ENCODE results near the gene TMEM174.

- TF ChIP-seq, protein P1, sequence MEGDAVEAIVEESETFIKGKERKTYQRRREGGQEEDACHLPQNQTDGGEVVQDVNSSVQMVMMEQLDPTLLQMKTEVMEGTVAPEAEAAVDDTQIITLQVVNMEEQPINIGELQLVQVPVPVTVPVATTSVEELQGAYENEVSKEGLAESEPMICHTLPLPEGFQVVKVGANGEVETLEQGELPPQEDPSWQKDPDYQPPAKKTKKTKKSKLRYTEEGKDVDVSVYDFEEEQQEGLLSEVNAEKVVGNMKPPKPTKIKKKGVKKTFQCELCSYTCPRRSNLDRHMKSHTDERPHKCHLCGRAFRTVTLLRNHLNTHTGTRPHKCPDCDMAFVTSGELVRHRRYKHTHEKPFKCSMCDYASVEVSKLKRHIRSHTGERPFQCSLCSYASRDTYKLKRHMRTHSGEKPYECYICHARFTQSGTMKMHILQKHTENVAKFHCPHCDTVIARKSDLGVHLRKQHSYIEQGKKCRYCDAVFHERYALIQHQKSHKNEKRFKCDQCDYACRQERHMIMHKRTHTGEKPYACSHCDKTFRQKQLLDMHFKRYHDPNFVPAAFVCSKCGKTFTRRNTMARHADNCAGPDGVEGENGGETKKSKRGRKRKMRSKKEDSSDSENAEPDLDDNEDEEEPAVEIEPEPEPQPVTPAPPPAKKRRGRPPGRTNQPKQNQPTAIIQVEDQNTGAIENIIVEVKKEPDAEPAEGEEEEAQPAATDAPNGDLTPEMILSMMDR (IDR thresholded peaks at IDR 0.05), result no peak
- TF ChIP-seq EZH2 (IDR thresholded peaks at IDR 0.05) (no peak), EZH2phosphoT487 (IDR thresholded peaks at IDR 0.05) (no peak)
These were observed 42.5 kb downstream of the TMEM174 start for GRCh38 chr5:73215531-73215890.
